Fibroblast of the aortic adventitia (primary cell): ENCODE results near the gene CLDN1. TPM values are rescaled to one million over a fixed set of nuclear protein-coding genes. Genes with fewer than 3 reads are reported as not detected.

Experiments
- DNase-seq: peaks from one replicate; pipeline ENCODE4 v3.0.0-alpha.2; 2010; ENCODE audit warnings: low read depth
- H3K4me3 ChIP-seq: 2 replicates; pipeline ENCODE4 v1.5.1; 2011; ENCODE audit warnings: low read depth, mild to moderate bottlenecking, control low read depth, low read length, moderate library complexity
- CTCF ChIP-seq: IDR thresholded peaks from 2 replicates; pipeline ENCODE4 v1.5.1; 2011; ENCODE audit warnings: mild to moderate bottlenecking, low read length, control low read depth, inconsistent platforms; ENCODE audit not compliant: insufficient read depth
- total RNA-seq: library from RNA; depleted of rRNA; stranded (reverse); fragments of >200 nt; gene quantifications from 2 replicates; pipeline ENCODE4 v1.2.3, GENCODE V29; 2012; ENCODE audit warnings: low replicate concordance

The CLDN1 gene
- total RNA-seq, 1 donor, result 0.18 TPM

GRCh38 chr3:190314741-190315140, 7.5 kb downstream of the CLDN1 start:
- DNase-seq, result no peak
- no peak for TF ChIP-seq CTCF
- no peak overlapping the region for H3K4me3 ChIP-seq

- no peak overlapping the region for H3K4me3 ChIP-seq
- no peak for DNase-seq
- TF ChIP-seq CTCF, result no peak
These were observed 12.8 kb downstream of the CLDN1 start for GRCh38 chr3:190309414-190309813.

GRCh38 chr3:190308154-190308553, 14.1 kb downstream of the CLDN1 start:
- DNase-seq, result no peak
- no peak overlapping the region for H3K4me3 ChIP-seq
- TF ChIP-seq CTCF, result no peak

- H3K4me3 ChIP-seq, result no peak overlapping the region
- no peak for TF ChIP-seq CTCF
- no peak for DNase-seq
These were observed 15.1 kb downstream of the CLDN1 start for GRCh38 chr3:190307164-190307545.

- no peak overlapping the region for H3K4me3 ChIP-seq
- DNase-seq, result peak; percentile 92
- TF ChIP-seq CTCF, result no peak
These were observed 15.6 kb downstream of the CLDN1 start for GRCh38 chr3:190306513-190307163.

- DNase-seq, result no peak
- H3K4me3 ChIP-seq, result no peak overlapping the region
- TF ChIP-seq CTCF, result no peak
These were observed 16.2 kb downstream of the CLDN1 start for GRCh38 chr3:190306026-190306425.

- DNase-seq, result peak; percentile 17
- H3K4me3 ChIP-seq, result no peak overlapping the region
- TF ChIP-seq CTCF, result no peak
These were observed 16.8 kb downstream of the CLDN1 start for GRCh38 chr3:190305406-190305805.
